22Rv1 (cell line): Measurements from ENCODE around the gene HES1.

Experiments
- CTCF ChIP-seq: fragments of 450-650 bp; IDR thresholded peaks from 2 replicates; pipeline ENCODE4 v1.5.1; 2017; ENCODE audit warnings: mild to moderate bottlenecking
- ZFX ChIP-seq: fragments of 450-650 bp; IDR thresholded peaks from 2 replicates; pipeline ENCODE4 v1.6.1; 2017; ENCODE audit warnings: antibody characterized with exemption, borderline replicate concordance

- TF ChIP-seq CTCF (no peak), ZFX (no peak)
Observed at GRCh38 chr3:194168994-194169393, 33.0 kb downstream of the HES1 start.
